HG03066 (cell line): ENCODE data around the gene UBQLN1.
A peak's percentile ranks its signal among the peaks of the same experiment; 100 is the strongest.

Experiments
- ATAC-seq: cut with Tn5 transposase; IDR thresholded peaks from one replicate; pipeline ENCODE4 v1.9.1; 2021; ENCODE audit warnings: low read depth; ENCODE audit not compliant: unreplicated experiment

The UBQLN1 gene

GRCh38 chr9:83698976-83699585 is 8.7 kb downstream of the UBQLN1 start:
- ATAC-seq: no peak

GRCh38 chr9:83691492-83691891 is 16.3 kb downstream of the UBQLN1 start:
- no peak for ATAC-seq

GRCh38 chr9:83688921-83689320 is 18.8 kb downstream of the UBQLN1 start:
- no peak for ATAC-seq

- ATAC-seq: no peak
These were observed 26.3 kb downstream of the UBQLN1 start for GRCh38 chr9:83681490-83681889.

GRCh38 chr9:83680233-83680632 is 27.5 kb downstream of the UBQLN1 start:
- no peak for ATAC-seq

GRCh38 chr9:83677596-83677995 is 30.2 kb downstream of the UBQLN1 start:
- no peak for ATAC-seq

- ATAC-seq: no peak
These were observed 32.3 kb downstream of the UBQLN1 start for GRCh38 chr9:83675466-83675865.

GRCh38 chr9:83671451-83671850 is 36.3 kb downstream of the UBQLN1 start:
- ATAC-seq: no peak

- ATAC-seq: no peak
These were observed 37.4 kb downstream of the UBQLN1 start for GRCh38 chr9:83670381-83670780.

GRCh38 chr9:83669067-83669466 is 38.7 kb downstream of the UBQLN1 start:
- ATAC-seq: no peak

GRCh38 chr9:83665580-83666200 is 42.1 kb downstream of the UBQLN1 start:
- peak; percentile 87 for ATAC-seq

GRCh38 chr9:83662933-83663332 is 44.8 kb downstream of the UBQLN1 start:
- no peak for ATAC-seq

- no peak for ATAC-seq
These were observed 50.8 kb downstream of the UBQLN1 start for GRCh38 chr9:83656952-83657351.

GRCh38 chr9:83656032-83656680 is 51.6 kb downstream of the UBQLN1 start:
- no peak for ATAC-seq

GRCh38 chr9:83655433-83655832 is 52.3 kb downstream of the UBQLN1 start:
- ATAC-seq: no peak

GRCh38 chr9:83652433-83652832 is 55.3 kb downstream of the UBQLN1 start:
- ATAC-seq: no peak

GRCh38 chr9:83651558-83651957 is 56.2 kb downstream of the UBQLN1 start:
- no peak for ATAC-seq

- ATAC-seq: no peak
These were observed 58.2 kb downstream of the UBQLN1 start for GRCh38 chr9:83649515-83649914.

GRCh38 chr9:83649080-83649479 is 58.7 kb downstream of the UBQLN1 start:
- ATAC-seq: peak; percentile 66

GRCh38 chr9:83646500-83647239 is 61.1 kb downstream of the UBQLN1 start:
- no peak for ATAC-seq

- ATAC-seq: no peak
These were observed 65.0 kb downstream of the UBQLN1 start for GRCh38 chr9:83642793-83643192.
